T-helper 2 cell (primary cell): ENCODE results near the gene ZNF319.

ENCODE experiments used
- DNase-seq, 5 experiments: peaks; one replicate each; pipeline versions ENCODE4 v3.0.0 to v3.0.0-alpha.2; 2012 to 2022

ZNF319 gene

DNA sequence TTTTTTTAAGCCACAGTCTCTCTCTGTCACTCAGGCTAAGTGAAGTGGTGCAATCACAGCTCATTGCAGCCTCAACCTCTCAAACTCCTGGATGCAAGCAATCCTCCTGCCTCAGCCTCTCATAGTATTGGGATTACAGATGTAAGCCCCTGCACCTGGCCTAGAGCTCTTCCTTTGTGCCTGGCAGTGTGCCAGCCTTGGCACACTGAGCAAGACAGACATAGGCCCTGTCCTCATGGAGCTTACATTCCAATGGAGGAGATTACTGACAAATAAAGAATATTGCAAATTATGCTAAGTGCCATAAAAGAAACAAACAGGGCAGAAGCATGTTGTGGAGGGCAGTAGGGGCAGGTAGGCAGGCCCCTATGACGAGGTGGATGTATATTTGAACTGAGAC lies 28.6 kb downstream of the ZNF319 start:
- no peak for DNase-seq

DNA sequence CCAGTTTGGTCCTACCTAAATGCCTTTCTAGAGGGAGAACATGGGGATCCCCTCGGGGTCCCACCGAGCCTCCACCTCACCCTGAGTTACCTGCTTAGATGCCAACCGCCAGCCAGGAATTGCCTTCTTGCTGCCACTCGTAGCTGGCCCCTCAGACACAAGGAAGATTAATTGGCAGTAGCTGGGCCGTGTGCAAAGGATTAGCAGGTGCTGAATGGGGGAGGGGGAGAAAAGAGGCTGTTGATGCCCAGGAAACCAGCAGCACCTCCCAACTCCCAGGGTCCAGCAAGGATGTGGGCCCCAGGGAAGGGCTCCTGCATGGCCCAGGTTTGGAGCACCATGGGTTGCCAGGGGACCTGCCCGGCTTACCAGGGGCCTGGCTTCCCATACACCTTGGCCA lies 29.5 kb downstream of the ZNF319 start, which contains the start of gene CNGB1:
Gene CNGB1 (minus strand): TSS at position 159 of the 400 bp plus-strand sequence. CDS start 3,842 bp downstream, outside the sequence.
- no peak for DNase-seq

DNA sequence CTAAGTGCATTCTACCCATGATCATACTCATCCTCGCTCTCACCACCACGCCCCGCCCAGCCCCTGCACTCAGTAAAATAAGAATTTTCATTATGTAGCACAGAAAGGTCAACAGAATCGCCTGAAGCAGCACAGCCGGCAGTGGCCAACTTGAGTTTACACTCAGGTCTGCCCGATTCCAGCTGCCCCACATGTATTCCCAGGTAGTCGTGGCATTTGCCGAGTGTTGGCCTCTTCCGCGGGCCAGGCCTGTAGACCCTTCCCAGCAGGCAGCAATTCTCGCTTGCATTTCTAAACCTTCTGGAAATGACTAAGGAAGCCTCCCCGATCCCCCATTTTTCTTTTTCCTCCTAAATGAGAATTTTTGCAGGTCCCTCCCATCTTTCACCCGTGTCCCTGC lies 30.2 kb downstream of the ZNF319 start:
- no peak for DNase-seq

DNA sequence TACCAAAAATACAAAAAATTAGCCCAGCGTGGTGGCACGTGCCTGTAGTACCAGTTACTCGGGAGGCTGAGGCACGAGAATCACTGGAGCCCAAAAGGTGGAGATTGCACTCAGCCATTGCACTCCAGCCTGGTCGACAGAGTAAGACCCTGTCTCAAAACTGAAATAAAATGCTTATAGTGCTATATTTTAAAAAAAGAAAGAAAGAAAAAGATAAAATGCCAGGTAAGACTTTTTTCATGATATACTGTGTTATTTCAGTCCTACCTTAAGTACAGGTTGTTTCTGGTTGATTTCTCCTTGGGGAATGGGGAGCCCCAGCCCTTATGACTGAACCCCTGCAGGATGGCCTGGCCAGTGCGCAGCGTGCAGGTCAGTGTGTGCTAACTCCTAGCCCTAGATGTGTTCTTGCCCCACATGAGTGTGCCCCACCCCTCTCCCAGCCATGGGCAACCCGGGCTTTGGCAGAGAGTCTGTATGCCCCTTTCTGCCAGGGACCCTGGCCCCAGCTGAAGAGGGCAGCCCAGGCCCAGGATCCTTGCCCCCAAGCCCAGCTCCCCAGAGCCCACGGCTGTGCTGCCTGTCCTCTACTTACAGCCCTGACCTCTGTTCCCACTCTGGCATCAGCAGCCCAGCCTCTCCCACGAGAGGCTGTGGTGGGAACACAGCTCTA lies 30.9 kb downstream of the ZNF319 start:
- DNase-seq: no peak

DNA sequence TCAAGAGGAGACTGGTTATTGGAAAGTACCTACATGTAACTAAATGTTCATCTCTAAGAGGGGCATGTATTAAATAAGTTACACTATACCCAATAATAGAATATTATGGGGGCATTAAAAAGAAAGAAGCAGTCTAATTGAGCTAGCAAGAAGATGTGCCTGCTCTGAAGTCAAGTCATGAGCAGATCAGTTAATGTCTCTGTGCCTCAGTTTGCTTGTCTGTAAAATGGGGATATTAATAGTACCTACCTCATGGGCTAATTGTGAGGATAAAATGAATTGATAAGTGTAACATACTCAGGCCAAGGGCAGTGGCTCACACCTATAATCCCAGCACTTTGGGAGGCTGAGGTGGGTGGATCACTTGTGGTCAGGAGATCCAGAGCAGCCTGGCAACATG lies 32.6 kb downstream of the ZNF319 start:
- DNase-seq: no peak

DNA sequence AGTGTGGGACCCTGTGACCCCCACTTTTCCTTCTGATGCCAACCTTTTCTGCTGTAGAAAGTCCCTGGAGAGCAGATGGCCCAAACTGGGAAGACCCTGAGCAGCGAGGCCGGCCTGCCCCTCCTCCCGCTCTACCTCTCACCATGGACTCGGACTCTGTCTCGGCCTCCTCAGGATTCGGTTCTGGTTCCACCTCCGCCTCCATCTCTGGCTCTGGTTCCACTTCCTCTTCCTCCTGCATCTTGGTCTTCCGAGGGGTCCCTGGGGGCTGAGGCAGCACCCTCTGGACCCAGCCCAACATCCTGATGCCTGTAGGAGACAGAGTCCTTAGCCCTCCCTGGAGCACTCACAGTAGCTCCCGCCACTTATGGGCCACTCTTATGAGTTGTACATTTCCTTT lies 33.5 kb downstream of the ZNF319 start:
- DNase-seq: no peak

DNA sequence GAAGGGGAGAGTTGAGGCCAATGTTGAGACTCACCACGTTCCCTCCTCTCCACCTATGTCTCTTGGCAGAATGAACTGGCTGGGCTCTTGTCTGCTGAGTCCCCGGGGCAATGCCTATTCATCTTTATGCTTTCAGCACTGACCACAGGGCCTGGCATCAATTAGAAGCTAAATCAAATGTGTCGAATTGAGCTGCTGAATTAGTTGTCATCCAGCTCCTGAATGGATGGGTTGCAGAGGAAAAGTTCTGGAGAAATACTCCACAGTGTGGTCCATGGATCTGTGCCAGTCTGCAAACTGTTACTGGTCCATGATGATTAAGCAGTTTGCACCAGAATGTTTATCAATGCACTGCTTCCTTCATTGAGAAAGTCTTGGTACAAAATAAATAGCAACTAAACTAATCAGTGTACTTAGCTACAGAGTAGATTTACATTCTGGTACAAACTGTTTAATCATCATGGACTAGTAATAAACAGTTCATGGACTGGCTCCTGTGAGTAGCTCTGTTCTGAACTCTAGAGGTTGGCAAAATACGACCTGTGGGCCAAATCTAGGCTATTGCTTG lies 34.2 kb downstream of the ZNF319 start:
- no peak for DNase-seq

DNA sequence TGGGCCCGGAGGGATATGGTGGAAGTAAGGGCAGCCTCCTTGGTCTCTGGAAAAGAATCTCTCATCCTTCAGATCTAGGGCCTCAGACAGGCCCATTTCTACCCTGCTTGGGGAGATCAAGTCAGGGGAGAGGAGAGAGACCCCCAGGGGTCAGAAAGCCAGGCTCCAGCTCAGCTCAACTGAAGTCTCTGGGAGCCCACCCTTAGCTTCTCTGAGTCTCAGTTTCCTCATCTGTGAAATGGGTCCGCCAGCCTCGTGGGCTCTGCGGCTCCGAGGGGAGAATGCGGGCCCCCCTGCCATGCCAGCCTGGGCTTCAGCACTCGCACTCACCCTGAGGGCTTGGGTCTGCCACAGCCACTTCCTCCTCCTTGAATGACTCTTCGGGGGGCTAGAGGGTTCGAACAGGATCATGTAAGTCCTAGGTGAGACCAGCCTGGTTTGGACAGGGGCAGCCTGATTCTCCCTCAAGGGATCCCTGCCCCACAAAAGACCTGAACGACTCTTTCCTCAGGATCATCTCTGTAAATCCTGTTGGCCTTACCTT lies 36.2 kb downstream of the ZNF319 start:
- DNase-seq: no peak

DNA sequence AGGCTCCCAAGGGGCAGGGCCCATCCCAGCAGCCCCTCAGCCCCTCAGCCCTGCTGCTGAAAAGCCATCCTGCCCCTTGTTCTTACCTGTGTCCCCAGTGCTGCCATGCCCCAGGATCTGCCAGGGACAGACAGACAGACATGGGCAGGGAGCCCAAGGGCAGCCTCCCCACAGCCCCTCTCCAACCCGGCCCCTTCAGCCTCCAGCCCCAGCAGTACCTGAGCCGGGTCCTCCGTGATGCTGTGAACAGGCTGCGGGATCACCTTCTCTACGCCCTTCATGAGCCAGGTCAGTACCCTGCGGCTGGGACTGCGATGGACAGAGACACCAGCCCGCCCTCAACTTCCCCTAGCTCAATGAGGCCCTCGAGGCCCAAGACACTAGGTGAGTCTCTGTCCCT lies 37.7 kb downstream of the ZNF319 start:
- DNase-seq: no peak

DNA sequence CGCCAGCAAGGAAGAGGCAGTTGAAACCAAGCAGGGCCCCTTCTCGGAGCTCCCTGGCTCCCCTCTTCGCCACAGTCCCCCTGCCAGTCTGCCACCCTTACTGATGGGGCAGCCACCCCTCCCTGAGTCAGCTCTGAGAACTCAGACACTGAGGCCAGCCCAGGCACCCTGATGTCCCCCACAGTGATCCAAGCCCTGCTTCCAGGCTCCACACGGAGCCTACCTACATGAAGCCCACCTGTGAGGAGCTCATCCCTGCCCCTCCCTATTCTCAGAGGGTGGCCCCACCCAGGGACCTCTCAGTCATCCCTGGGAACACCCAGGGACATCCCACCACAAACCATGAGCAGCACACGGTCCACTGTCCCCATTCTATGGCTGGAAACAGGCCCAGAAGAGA lies 38.4 kb downstream of the ZNF319 start:
- no peak for DNase-seq

DNA sequence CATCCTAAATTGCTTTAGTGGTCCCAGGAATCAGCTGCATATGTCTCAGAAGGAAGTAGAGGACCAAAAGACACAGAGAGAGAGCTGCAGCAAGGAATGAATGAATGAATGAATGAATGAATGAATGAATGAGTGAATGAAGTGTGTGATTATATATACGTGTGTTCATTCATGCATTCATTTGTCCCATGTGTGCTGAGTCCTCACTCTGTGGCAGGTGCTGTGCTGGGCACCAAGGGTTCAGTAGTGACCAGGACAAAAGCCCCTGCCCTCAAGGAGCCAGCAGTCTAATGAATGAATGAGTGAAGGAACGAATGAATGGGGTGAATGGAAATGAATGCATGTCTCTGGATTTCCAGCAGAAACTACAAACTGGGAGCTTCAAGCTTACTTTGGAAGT lies 38.9 kb downstream of the ZNF319 start:
- DNase-seq: no peak

DNA sequence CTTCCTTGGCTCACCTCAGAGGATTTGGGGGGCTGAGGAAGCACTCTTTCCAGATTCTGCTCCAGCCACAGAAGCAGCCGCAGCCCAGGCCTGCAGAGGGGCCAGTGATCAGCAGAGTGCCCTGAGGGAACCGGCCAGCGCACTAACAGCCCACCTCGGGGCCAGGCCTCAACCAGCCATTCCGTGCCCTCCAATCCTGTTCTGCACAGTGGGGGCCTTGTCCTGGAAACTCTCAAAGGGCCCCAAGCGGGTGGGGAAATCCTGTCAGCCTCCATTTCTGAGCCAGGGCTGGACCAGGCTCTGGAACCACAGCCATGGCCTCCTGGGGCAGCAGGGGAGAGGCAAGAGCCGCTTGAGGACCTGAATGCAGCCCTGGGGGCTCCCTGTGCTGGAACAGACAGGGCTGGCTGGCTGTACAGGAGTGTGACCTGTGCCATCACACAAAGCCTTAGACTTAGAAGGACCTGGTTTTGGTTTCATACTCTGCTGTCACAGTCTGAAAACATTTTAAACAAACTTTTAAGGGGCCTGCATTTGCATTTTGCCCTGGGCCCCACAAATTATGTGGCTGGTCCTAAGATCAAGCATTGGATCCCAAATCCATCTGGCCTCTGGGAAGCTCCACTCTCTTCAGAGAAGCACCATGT lies 39.5 kb downstream of the ZNF319 start:
- no peak for DNase-seq

DNA sequence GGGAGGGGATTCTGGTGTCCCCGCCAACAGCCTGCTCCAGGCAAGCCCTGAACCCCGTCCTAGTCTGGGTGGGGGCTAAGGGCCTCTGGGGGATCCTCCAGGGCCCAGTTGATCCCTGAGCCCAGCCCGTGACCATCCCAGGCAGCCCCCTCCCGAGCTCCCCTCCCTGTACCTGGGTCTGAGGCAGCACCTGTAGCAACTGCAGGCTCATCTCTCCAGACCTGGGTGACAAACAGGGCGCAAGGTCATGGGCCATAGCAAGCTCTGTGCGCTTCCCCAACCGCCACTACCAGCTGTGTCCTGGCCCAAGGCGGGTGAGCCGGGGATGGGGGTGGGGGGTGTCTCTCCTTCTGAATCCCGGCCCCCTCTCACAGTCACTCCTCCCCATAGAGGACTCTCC lies 40.2 kb downstream of the ZNF319 start:
- DNase-seq: no peak

DNA sequence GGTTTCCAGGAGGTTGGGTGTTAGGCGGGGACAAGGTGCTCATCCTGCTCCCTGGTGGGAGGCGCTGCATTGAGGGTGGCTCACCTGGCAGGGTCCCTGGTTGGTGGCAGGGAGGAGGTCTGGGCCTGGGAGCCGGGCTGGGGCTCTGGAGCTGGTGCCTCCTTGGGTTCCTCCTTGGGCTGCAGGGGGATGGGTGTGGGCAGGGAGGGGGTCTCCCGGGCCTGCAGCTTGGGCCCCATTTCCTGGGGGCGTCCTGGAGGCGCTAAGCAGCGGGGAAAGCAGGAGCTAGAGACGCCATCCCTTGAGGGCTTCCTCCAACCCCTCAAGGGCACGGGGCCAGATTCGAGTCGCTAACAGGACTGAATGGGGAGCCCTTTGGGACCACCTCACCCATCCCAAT lies 40.7 kb downstream of the ZNF319 start:
- no peak for DNase-seq

DNA sequence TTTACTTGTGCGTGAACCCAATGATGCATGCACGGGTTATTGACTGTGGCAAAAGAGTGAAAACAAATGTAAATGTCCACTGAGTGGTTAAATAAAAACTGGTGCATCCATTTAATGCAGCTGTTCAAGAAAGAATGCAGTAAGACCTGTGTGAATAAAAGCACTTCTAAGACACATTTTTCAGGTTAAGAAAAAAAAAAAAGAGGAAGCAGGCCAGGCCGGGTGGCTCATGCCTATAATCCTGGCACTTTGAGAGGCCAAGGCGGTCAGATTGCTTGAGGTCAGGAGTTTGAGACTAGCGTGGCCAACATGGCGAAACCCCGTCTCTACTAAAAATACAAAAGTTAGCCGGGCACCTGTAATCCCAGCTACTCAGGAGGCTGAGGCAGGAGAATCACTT lies 41.4 kb downstream of the ZNF319 start:
- DNase-seq: no peak

DNA sequence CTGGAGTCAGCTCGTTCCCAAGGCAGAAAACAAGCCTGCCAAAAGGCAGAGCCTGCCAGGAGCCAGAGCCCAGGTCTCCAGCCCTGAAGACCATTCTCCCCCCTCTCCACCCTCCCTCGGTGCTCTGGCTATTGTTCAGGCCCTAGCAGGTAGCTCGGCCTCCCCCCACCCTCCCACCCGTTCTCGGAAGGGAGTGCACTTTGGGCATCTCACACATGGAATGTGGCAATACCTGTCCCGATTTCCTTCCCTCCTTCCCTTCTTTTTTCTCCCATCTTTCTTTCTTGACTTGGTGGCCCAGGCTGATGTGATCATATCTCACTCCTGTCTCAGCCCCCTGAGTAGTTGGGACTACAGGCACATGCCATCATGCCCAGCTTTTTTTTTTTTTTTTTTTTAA lies 41.9 kb downstream of the ZNF319 start:
- DNase-seq: no peak

DNA sequence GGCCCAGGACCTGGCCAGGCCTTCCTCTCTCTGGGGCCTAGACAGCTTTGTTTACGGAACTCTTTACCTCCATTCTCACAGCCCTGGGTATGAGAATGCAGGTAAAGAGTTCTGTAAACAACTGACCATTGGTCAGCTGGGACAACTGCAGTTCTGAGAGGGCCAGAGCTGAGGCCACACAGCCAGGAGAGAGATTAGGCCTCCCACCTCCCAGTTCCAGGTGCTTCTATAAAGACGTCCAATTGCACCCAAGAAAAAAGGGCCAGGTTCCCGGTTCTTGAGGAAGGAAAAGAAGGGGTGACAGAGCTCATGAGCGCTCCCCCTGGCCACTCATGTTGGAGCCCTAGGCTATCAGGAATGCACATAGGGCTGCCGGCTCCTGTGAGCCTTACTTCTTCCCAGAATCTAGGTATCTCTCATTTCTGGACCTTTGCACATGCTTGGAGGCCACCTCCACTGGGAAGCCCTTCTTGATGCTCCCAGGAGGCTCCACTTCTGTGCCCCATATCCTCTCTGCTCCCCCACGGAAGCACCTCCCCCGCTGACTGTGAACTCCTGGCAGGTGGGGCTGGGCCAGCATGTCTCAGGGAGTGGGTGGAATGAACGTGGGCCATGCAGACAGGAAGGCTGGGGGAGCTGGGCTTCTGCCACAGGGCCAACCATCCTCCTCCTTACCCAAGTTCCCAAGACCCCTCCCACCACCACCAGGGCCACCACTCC lies 42.6 kb downstream of the ZNF319 start:
- no peak for DNase-seq

DNA sequence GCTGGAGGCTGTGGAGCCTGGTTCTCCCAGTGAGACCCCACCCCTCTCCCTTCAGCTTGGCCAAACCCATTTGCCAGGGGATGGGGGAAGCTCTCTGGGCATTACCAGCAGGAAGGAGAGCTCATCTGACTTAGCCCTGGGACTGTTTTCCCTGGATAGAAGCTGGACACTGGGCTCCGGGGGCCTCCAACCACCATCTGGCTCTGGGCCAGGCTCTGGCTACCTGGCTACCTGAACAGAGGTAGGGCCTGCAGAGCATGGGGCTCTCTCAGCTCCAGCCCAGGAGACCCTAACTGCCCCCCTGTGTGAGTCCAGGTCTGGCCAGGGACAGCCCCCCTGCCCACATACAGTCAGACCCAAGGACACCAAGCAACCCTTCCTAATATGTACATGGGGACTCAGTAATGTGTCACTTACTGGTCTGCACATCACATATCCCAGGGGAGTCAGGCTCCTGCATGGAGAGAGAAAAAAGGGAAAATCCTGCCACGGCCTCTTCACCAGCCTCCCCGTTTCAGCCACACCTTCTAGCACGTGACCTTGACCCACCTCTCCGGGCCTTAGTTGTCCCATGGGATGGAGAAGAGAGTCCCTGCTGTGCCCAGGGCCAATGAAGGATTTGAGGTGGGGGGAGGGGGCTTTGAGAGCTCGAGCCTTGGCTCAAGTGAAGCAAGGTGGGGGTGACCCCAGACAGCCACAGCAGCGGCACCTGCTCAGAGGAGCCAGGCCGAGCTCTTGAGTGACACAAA lies 43.4 kb downstream of the ZNF319 start:
- DNase-seq: no peak

DNA sequence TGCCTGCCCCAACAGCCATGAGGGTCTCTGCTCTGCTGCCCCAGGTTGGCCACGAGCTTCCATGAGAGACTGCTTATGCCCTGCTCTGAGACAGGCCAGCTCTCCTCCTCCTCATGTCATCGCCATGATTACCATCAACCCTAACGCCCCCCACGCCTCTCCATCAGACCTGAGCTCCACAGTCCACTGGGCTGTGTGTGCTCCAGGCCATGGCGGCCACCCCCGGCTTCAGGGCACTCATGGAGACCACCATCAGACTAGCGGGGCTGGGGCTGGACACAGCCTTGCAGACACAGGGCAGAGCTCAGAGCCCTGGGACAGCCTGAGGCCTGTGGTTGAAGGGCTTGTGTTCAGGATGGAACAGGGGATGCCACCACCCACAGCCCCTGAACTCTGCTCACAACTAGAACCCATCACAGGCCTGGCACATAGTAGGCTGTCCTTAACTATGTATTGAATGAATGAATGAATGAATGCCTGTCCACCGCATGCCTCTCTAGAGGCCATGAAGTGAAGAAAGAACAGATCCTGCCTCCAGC lies 44.1 kb downstream of the ZNF319 start:
- no peak for DNase-seq

DNA sequence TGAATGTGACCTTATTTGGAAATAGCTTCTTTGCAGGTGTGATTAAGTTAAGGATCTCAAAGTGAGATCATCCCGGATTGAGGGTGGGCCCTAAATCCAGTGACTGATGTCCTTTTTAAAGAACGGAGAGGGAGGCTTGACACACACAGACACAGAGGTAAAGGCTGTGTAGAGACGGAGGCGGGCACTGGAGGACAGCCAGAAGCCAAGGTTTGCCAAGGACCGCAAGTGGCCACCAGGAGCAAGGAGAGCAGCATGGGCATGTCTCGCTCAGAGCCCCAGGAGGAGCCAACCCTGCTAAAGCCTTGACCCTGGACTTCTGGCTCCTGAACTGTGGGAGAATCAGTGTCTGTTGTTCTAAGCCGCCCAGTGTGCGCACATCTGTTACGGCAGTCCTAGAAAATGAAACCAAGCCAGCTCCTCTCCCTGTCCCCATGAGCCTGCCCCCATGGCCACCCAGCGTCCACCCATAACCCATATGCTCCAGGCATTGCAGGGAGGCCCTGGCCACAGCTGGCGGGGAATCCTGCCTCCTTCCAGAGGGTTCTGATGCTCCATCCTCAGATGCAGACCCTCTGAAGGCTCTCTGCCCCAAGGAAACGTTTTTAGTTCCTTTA lies 44.8 kb downstream of the ZNF319 start:
- no peak for DNase-seq

DNA sequence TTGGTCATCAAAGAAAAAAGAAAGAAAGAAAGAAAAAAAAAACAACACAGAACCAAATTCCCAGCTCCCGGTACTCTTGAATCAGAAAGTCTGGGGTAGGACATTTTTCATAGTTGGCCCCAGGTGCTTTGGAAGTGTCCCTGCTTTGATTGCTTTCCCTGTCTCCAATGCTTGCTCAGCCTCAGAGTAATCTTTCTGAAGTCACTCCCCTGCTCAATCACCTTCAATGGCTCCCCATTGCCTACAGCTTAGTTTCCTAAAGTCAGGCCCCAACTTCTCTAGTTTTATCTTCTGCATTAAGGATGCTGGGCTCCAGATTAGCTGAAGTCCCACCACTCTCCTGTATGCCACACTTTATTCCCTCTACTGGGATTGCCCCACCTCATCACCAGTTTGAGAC lies 46.6 kb downstream of the ZNF319 start:
- no peak for DNase-seq

DNA sequence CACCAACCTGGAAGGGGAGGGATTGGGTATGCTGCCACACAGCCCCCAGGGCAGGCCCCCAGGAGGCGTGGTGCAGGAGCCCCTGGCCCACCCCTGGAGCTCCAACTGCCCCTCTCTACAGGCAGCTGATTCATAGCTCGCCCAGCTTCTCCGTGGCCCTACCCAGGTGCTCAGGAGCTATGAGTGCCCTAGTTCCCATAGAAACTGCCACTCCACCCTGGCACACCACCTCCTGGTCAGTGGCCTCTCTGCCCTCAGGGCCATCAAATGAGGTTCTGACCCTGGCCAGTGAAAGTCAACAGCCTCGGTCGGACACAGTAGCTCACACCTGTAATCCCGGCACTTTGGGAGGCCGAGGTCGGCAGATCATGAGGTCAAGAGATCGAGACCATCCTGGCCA lies 47.6 kb downstream of the ZNF319 start:
- DNase-seq: no peak
